ENCODE data around the gene SNTG2.

SNTG2 gene

GRCh38 chr2:929011-929735 is 21.5 kb upstream of the SNTG2 start:
- no peak for DNase-seq

DNA sequence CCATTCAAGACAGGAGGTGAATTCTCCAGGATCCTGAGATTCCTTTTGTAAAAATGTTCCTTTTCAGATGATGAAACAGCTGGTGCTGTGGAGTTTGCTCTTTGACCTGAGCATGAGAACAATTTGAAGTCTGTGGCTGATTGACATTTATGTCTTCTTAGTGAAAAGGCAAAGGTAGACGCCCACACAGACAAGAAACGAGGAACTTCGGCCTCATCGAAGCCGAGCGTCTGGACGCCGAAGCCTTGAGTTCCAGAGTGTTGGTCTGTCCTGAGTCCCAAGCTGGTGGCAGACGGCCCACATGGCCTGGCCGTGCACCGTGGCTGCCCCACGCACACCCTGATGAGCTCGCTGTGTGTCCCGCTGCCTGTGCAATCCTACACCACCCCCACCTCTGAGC is 20.7 kb upstream of the SNTG2 start:
- DNase-seq: no peak

DNA sequence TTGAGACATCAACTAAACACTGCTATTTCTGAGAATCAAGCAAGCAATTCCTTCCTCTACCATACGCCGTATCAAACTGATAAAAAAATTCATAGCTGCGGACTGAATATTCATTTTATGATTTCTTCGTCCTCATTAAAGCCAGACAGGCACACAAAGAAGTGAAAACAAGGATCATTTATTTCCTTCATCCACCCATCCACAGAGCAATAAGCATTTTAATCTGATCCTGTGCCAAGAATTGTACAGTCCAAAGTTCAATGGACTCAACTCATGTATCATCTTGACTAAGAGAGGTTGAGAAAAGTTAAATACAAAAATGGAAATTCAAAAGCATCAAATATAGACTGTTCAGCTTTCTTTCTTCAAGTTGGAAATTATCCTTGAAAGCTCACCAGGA is 19.7 kb upstream of the SNTG2 start:
- no peak for DNase-seq

DNA sequence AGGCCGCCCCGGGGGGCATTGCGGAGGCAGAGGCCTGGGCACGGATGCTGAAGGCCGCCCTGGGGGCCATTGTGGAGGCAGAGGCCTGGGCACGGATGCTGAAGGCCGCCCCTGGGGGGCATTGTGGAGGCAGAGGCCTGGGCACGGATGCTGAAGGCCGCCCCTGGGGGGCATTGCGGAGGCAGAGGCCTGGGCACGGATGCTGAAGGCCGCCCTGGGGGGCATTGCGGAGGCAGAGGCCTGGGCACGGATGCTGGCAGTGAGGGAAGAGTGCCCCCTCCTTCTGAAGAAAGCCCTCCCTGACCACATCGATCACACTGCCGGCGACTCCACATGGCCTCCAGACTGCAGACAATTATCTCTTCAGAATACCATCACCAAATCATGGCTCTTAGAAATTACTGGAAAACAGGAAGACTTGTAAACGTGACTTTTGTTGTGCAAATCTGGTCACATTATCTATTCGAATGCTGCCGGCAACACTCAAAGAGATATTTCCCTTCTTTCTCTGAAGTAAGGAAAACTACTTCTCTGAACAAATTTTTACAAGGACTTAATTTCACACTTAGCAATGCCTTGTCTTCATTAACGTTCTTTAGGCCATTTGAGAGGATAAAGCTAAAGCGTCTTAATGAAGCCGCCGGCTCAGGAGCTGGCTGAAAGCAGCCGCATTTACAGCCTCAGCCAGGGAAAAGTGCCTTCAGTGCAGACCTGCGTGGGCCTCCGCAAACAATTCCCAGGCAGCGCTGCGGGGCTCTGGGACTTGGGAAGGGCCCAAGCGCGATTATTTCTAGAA is 18.1 kb upstream of the SNTG2 start:
- no peak for DNase-seq

DNA sequence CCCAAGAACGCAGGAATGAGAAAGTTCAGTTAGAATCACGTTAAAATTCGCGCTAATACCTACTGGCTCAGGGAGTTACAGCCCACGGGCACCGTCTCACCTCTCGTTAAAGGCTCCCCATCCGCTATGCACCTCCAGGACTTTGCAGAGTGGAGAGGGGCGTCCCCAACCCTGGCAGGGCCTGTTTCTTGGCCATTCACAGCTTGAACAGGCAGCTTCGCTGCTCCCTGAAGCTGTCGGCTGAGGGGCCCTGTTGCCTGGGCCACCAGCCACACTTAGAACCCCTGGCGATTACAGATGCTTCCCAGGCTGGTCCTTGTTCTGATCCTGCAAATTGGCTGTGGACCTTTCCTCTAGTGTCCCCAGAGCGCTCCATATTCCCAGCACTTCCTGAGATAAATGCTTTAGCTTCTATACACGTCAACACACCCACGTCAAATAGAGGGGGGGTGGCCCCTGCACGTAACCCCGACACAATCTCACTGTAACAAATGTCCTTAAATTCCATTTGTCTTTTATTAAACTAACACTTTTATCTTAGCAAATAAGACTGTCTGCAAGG is 16.8 kb upstream of the SNTG2 start:
- no peak for DNase-seq

- DNase-seq: no peak
Measured at GRCh38 chr2:937530-937929, 13.1 kb upstream of the SNTG2 start.

- no peak for DNase-seq
Measured at GRCh38 chr2:938181-939005, 12.3 kb upstream of the SNTG2 start.

GRCh38 chr2:939936-940601 is 10.6 kb upstream of the SNTG2 start:
- no peak for DNase-seq

DNA sequence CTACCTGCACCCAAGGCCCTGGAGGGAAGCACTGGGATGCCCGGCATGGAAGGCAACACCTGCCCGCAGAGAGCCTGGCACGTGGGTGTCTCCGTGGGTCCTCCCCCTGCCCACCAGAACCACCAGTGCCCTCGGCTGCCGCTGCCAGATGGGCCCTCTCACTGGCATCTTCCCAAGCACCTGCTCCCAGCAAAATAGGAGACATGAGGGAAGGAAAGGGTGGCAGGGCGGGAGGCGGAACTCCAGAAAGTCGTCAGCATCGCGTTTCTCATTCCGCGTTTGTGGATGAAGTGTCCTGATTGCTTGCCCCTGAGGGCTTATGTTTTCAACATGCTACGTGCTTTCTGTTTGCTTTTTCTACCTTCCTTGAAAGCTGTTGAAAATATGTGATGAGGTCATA is 8.8 kb upstream of the SNTG2 start:
- no peak for DNase-seq

- DNase-seq: no peak
Measured at GRCh38 chr2:942775-943460, 7.7 kb upstream of the SNTG2 start.

- DNase-seq: no peak
Measured at GRCh38 chr2:943461-943797, 7.2 kb upstream of the SNTG2 start.

DNA sequence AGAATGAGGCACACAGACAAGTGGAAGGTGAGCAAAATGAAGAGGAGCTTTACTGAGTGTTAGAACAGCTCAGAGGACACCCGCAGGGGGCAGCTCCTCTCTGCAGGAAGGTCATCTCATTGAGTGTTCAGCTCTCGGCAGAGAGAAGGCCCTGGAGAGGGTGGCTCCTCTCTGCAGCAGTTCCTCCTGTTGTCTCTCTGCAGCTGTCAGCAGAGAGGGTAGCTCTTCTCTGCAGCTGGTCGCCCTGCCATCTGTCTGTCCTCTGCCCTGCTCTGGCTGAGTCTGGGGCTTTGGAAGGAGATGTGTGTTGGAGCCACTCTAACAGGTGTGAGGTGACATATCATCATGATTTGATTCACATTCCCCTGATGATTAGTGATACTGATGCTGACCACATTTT is 6.8 kb upstream of the SNTG2 start:
- no peak for DNase-seq

DNA sequence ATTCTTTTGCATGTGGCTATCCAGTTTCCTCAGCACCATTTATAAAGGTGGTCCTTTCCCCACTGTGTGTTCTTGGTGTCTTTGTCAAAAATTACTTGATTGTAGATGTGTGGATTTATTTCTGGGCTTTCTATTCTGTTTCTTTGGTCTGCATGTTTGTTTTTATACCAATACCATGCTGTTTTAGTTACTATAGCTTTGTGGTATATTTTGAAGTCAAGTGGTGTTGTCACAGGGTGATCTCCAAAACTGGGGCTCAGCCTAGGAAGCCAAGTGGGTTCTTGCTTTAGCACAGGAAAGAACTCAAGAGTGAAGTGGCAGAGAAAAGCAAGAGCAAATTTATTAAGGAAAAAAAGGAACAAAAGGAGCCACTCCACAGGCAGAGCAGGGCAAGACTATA is 6.0 kb upstream of the SNTG2 start:
- no peak for DNase-seq

- DNase-seq: no peak
Measured at GRCh38 chr2:945104-945503, 5.5 kb upstream of the SNTG2 start.

DNA sequence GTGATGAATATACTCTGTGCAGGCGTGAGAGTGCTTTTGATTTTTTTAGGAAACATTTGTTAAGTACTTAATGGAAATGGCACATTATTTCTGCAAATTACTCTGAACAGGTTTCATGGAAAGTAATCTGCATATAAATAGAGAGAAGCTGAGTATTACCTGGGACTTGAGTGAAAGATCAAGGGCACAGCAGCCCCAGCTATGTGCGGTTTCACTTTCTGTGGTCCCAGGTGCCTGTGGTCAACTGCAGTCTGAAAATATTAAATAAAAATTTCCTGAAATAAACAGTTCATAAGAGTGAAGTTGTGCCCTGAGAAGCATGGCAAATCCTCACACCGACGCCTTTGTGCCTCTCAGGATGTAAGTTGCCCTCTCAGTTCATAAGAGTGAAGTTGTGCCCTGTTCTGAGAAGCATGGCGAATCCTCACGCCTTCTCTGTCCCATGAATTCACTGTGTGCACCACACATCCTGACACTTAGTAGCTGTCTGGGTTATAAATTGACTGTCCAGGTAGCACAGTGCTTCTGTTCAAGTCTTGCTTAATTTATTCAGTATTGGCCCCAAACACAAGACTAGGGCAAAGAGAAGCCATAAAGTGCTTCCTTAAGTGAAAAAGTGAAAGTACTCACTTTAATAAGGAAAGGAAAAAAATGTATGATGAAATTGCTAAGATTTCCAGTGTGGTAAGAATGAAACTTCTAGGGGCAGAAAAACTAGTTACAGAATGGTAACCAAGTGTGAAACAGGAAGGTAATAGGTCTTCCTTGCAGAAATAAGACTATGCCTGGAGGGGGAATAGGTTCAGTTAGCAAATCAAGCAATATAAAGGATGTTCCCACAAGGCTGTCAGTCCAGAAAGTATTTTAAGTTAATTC is 4.3 kb upstream of the SNTG2 start:
- no peak for DNase-seq

DNA sequence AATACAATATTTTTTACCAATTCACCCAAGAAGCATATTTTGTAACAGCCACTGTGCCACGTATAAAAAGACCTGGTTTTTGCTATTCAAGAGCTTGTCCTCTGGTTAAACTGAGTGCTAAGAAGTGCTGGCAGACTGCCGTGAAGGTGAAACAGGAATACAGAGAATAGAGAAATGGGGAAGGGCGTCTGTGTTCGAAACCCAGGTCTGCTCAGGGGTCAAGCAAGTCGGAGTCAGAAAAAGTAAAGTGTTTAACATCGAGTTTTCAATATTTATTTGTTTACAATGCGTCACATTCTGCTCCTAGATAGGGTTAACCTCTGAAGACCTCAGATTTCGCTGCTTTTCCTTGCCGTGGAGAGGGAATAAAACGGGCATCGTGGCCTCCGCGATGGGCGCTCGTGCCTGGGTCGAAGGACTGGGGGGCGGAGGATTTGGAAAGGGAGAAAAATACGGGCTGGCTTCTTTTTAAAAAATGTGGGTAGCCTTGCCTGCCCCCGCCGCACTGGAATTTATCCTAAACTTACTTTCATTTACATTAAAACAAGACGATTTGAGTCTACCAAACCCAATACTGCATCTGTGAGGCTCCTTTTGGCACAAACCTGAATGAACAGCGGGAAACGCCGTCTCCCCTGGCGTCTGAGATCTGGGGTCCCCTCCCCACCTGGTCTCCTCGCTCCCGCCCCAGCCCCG is 1.1 kb upstream of the SNTG2 start:
- no peak for DNase-seq

- no peak for DNase-seq
Measured at GRCh38 chr2:951224-952006, 766 bp downstream of the SNTG2 start.

GRCh38 chr2:953408-953807 is 2.8 kb downstream of the SNTG2 start:
- no peak for DNase-seq

DNA sequence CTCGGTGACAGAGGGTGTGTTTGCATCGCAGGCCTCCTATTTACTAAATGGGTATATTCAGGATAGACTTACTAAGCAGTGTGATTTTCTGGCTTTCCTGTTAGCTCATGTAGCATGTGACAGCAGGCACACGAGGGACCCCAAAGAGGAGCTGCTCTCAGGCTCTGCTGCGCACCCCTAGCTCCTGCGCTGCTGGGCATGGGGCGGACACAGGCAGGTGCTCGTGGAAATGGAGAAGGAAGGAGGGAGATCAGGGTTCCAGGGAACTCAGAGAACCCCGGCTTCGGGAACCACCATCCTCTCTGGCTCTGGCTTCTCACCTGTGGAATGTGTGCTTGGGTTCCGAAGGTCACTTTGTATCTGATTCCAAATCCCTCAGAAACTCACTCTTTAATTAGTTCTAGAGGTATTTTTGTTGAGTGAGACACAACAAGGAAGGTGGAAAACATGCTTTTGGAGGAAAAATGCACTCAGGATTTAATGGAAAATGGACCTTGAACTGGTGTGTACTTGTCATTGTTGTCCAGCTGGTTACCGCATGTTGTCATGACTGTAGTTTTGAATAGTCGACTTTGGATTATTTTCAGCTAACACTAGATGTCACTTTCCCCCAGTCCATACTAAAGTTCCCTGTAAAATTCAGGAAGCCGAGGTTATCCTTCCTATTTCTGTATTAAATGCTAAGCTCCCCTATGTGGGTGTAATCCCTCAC is 3.5 kb downstream of the SNTG2 start:
- DNase-seq: no peak

Data from hematopoietic multipotent progenitor cell treated with erythropoietin and hydrocortisone succinate and interleukin-3 and kit ligand, for 4 days (in vitro differentiated cells).